GM19193 (cell line): ENCODE data around the gene YPEL1.
A peak's percentile ranks its signal among the peaks of the same experiment; 100 is the strongest.

Experiments used
- POLR2A ChIP-seq: IDR thresholded peaks from 4 replicates; pipeline ENCODE4 v1.6.1; 2011; ENCODE audit not compliant: insufficient read depth, insufficient read length; ENCODE audit errors: extremely low read depth

The YPEL1 gene

GRCh38 chr22:21652547-21653545 lies 82.7 kb downstream of the YPEL1 start:
- TF ChIP-seq POLR2A: no peak

DNA sequence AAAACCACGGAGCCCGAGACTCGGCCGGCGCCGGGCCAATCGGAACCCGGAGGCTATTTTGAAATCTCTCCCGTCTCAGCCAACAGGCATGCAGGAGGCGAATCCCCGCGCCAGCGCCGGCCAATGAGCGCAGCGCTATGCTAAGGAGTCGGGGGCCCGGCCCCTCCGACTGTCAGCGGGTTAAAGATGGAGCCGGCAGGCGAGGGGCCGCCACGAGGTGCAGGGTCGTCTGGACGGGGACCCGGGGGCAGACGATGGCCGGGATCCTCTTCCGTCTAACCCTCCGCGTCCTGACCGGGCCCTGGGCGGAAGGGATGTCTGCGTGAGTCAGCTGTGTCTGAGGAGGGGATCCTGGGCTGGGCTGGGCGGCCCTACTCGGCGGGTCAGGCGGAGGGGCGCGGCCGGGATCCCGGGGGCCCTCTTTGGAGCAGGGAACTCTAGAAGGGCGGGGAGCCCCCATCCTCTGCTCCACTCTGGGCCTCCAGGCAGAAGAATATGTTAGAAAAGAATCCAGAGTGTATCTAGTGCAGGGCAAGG lies 83.5 kb downstream of the YPEL1 start:
- peak; percentile 69 for TF ChIP-seq POLR2A

DNA sequence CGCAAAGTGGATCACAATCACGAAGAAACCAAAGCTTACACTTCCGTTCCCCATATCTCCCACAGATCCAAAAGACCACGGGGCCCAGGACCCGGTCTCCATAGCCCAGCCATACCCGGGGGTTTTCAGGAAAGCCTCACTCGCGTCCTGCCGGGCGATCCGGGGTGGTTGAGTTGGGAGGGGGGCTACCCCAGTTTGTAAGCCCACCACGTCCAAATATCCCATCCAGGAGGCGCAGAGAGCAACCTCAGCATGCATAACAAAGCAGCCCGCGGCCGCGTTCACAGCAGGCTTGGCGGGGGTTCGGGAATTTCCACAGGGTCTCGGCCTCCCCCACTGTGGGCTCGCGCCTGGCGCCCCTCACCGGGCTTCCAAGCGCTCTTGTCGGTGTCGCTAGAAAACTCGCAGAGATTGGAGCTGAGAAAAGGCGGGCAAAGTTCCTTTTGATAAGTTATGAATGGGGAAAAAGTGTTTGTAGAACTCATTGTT lies 84.0 kb downstream of the YPEL1 start:
- TF ChIP-seq POLR2A: no peak

DNA sequence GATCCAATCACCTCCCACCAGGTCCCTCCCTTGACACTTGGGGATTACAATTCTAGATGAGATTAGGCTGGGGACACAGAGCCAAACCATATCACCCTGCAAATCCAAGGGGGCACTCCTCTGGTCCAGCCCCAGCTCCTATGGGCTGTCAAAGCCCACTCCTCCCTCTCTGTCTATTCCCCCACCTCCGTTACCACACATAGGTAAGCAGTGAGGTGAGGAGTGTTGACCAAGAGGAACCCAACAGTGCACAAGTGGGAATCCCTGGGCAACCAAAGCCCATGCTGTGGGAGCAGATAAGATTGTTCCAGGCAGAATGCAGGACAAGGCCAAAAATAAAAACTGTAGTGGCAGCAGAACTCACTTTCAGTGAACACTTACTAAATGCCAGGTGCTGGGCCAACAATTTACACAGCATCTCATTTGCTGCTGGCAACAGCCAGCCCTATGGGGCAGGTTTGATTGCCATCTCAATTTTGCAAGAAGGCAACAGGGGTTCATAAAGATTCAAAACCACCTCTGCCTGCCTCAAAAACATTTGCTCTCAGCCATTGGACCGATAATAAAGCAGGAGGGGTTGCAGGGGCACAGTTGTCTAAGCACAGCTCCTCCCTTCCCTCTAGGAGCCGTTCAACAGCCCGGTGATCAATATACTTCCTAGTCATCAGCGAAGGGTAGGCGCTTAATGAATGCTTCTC lies 84.6 kb downstream of the YPEL1 start:
- no peak for TF ChIP-seq POLR2A

GRCh38 chr22:21650280-21650679 lies 85.3 kb downstream of the YPEL1 start:
- TF ChIP-seq POLR2A: no peak
